Renal cortical epithelial cell (primary cell): ENCODE data around the gene CABYR. TPM values are rescaled to one million over a fixed set of nuclear protein-coding genes. Genes with fewer than 3 reads are reported as not detected.
A peak's percentile ranks its signal among the peaks of the same experiment; 100 is the strongest.

Experiments used
- DNase-seq: peaks from one replicate; pipeline ENCODE4 v3.0.0-alpha.2; 2011; ENCODE audit warnings: low read depth
- total RNA-seq: library from RNA; depleted of rRNA; stranded (reverse); fragments of >200 nt; gene quantifications from 2 replicates; pipeline ENCODE4 v1.2.3, GENCODE V29; 2014

Gene CABYR, protein sequence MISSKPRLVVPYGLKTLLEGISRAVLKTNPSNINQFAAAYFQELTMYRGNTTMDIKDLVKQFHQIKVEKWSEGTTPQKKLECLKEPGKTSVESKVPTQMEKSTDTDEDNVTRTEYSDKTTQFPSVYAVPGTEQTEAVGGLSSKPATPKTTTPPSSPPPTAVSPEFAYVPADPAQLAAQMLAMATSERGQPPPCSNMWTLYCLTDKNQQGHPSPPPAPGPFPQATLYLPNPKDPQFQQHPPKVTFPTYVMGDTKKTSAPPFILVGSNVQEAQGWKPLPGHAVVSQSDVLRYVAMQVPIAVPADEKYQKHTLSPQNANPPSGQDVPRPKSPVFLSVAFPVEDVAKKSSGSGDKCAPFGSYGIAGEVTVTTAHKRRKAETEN
- total RNA-seq = 4.5 and 9.2 TPM in 2 replicates

DNA sequence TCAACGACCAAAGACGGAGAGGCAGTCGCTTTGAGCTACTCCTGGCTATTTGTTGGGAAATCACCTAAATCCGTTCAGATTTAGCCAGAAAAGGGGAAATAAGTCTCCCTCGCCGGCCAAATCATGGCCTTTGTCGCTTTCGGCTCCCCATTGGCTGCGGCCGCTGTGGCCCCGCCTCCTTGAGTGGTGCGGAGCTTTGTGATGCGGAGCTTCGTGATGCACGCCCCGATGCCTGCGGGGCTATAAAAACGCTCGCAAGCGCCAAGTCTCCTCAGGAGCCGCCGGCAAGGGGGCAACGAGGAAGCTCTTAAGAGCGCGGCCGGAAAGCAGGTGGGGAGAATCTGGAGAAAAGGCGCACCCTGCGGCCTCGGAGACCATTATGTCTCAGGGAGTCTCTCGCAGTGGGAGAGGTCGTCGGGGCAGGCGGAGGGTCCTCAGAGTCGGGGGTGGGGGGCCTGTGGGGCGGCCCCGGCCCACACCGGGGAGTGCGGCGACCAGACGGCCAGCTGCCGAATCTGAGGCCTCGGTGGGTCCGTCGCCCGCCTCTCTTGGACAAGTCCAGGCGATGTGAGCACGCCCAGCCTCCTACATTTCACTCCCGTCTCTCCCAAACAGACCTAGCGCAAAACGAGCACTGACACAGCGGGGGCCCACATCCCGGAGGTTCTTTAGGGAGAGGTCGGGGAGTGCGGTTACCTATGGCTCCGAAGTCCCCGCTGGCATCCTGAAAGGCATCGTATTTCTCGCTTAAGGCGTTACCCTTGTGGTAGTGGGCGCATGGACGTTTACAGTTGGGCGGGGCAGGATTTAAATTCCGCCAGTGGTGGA is at the start of gene CABYR:
TSS of gene CABYR (plus strand) at position 274 of the 828 bp plus-strand sequence. CDS start 4,053 bp downstream, outside the sequence.
- peak; percentile 70 for DNase-seq

DNA sequence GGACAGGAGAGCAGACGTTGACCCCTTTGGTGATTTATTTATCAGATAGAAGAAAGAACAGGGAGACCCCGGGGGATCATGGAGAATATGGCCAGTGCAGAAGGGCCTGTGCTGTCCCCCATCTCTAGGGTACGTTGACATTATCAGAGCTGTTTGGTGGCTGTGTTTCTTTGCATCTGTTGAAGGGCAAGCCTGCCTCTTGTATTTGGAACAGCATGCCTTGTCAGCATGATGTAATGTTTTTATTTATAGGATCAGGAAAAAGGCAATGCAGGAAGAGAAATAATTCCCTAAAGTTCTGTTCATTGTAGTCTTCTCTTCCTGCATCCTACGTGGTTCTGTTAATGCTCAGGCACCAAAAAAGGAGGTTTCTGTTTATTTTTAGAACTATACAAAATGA is 49.8 kb upstream of the CABYR start:
- no peak for DNase-seq

DNA sequence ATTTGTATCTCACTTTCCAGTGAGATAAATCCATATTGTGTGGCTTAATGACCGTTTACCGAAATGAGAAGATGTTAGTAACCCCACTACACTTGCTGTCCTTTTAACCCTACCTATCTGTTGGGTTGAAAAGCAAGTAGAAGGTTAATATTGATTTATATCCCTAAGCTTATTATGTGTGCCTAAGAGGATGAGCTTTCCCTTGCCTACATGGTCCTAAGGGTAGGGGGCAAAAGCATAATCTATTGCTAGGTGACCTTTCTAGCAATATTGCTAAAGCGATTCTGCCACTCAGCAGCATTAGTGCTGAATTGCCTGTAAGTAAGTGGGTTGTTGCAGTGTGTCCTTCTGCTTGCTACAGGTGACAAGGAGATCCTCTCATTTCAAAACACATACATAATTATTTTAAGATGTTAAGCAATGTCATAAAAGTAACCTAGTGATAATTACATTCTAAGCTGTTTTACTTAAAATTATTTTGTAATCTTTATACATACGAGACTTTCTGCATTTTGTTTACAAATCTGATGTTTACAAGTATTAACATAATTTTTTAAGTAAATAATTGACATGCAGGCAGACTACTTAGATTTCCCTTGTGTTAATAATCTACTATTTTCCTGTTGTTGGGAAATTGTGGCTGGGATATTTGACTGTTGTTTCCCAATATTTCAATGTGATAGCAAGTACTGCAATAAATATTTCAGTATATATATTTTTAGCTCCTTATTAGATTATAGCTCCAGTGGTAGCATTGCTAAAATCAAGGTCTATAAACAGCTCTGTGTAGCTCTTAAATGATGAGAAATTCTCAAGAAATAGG is 49.1 kb upstream of the CABYR start:
- no peak for DNase-seq

DNA sequence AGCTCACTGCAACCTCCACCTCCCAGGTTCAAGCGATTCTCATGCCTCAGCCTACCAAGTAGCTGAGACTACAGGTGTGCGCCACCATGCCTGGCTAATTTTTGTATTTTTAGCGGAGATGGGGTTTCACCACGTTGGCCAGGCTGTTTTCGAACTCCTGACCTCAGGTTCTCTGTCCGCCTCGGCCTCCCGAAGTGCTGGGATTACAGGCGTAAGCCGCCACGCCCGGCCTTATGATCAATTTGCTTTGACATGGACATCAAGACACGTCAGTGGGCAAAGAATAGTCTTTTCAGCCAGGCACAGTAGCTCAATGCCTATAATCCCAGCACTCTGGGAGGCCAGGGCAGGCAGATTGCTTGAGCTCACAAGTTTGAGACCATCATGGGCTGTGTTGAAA is 48.0 kb upstream of the CABYR start:
- DNase-seq = no peak

DNA sequence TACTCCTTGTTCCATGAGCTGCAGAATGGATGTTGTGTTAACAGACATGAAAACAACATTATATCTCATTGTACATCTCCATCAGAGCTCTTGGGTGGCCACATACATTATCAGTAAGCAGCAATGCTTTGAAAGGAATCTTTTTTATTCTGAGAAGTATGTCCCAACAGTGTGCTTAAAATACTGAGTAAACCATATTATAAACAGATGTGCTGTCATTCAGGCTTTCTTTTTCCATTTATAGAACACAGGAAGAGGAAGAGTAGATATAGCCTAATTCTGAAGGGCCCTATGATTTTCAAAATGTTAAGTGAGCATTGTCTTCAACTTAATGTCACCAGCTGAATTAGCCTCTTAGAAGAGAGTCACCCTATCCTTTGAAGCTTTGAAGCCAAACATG is 44.3 kb upstream of the CABYR start:
- no peak for DNase-seq

DNA sequence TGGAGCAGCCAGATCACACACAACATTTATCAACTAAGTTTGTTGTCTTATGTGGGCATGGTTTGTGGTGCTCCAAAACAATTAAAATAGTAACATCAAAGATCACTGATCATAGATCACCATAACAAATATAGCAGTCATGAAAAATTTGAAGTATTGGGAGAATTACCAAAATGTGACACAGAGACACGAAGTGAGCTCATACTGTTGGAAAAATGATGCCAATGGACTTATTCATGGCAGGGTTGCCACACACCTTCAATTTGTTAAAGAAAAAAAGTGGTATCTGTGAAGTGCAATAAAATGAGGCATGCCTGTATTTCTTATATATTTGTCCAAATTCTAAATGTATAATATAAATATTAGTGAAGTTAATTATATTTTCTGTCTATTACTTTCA is 42.9 kb upstream of the CABYR start:
- no peak for DNase-seq

DNA sequence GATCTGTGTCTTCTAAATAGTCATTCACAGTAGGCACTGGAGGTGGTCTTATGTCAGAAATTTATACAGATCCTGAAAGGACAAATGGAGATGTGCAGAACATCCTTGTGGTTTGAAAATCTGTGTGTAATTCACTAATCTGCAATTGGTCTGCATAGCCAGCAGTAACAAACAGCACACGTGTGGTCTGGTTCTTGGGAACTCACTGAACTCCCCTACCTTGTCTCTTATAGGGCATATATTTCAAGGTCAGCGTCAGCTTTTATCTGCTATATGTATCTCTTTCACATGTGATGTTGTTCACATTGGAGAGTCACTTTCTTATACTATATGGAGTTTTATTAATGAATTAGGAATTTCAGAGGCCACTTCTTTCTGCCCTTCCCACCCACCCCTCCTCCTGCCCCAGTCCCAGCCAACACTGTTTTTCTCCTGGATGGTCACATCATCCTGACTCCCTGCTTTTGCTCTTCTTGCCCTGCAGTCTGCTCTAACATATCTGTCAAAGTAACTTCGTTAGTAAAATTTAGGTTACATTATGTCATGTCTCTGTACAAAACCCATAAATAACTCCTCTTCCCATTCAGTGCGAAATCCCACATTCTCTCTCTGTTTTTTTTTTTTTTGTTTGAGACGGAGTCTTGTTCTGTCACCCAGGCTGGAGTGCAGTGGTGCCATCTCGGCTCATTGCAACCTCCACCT is 35.4 kb upstream of the CABYR start:
- no peak for DNase-seq

DNA sequence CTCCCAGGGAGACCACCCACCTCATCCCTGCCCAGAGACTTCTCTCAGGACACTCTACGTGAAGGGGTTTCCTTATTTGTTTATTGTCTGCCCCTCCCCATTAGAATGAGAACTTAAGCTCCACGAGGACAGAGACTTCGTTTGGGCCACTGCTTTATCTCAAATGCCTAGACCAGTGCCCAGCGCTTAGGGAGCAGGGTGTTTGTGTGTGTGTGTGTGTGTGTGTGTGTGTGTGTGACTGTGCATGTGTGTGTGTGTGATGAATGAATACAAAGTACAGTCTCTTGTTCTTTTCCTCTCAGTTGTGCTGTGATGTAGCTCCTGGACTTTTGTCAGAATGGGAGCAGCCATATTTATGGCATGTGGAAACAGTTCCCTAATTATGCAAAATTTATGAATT is 34.4 kb upstream of the CABYR start:
- no peak for DNase-seq

DNA sequence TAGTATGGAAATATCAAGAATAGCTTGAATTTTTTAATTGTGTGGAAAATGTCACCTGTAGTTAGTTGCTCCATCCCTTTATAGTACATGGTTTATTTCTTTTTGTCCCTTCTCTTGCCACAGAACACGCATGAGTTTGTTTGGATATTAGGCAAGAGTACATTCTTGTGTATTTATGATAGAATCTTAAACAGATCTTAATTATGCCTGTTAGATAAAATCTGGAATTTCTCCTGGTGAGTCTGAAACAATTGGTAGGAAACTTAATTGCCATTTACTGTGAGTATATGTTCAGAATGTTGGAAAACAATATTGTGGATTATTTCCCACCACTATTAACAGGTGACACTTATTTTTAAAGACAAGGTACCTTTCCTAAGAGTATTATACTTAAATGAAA is 30.2 kb upstream of the CABYR start:
- no peak for DNase-seq

DNA sequence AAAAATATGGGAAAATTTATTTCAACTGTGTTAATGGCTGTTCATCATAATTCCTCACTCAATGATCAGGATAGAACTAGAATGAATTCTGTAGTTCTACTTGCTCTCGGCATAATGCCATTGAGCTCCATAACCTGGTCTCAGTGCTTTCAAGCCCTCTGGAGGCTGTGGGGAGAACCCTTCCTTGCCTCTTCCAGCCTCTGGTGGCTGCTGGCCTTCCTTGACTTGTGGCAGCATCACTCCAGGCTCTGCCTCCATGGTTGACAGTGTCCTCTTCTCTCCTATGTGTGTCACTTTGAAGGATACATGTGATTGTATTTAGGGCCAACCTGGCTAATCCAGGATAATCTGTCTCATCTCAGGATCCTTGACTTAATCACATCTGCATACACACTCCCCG is 26.9 kb upstream of the CABYR start:
- DNase-seq = no peak

DNA sequence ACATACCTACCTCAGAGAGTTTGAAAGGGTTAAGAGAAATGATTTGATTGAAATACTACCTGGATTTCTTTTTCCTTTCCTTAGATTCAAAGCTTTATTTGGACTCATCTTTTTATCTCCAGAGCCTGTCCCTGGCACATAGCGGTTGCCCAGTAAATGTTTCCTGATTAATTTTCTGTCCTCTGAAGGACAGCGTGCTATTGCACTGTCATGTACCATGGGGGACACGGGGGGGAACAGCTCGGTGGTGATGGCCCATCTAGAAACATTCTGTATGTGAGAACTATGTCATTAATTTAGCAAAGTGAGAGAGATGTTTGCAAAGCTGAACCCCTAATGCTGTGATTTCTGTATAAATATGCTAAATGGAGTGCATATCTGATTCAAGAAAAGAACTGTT is 26.4 kb upstream of the CABYR start:
- no peak for DNase-seq

DNA sequence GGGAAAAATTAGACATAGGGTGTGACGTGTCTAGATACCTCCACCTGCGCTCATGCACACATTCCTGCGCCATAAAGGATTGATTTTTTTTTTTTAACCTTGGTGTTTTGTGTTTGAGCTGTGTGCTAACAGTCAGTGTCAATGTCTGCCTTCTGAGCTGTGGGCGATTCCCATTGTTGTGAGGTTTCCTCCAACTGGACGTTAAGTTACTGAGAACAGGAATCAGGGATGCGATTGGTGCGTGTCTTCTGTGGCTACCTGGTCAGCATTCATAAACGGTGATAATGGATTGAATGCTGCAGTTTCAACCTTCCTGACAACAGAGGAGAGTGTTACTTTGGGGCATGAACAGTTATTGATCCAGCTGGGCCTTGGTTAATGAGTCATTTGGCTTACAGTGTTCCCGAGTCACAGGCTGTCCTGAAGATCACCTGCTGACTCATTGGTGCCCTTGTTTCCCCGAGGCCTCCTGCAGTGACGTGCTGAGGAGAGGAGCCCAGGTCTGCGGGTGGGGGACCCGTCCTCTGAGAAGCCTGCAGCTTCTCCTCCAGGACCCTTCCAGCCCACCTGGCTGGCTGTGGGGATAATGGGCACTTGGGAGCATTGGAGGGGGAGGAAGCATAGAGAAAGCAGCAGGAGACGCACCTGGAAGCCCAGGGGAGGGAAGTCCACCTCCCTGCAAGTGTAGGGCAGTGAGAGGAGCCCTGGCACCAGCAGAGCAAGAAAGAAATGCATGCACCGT is 25.8 kb upstream of the CABYR start:
- peak; percentile 78 for DNase-seq

DNA sequence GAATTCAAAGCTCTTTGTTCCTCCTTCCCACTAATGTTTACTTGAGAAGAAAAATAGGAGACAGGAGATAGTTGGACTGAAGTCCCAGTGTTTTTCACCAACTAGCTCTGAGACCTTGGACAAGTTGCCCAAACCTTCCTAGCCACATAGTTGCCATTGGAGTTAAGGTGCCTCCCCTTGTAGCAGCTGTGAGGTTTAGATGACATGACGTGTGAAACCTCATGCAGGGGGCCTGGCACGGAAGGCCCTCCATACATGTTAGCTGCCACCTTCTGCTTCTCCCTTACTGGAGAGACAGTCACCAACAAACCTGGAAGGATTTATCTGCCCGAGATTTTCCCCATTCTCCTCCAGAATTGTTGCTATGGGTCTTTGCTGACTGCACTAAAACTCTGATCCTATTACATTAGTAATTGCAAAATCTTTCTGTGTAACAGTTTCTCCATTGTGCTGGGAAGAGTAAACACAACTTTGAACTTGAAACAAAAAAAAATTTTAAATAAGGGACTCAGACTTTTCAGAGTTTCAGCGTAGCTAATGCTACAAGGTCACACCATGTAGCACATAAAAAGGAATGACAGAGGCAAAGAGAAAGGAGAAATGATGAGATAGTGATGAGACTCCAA is 23.8 kb upstream of the CABYR start:
- DNase-seq = no peak

DNA sequence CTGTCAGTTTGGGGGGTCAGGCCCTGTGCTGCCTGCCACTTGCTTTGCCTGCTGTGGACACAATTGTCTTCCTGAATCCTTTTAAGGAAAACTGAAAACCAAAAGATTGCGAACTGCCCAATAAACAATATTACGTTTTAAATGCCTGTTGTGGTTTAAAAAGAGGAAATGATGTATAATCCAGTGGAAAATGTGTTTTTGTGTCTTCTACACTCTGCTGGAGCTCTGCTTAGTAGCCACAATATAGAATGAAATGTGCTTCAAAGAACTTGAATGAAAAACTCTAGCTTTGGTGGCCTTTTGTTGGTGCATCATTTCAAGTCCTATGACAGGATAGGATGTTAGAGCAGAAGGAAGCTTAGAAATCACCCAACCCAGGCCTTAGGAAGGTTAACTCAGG is 23.2 kb upstream of the CABYR start:
- no peak for DNase-seq

DNA sequence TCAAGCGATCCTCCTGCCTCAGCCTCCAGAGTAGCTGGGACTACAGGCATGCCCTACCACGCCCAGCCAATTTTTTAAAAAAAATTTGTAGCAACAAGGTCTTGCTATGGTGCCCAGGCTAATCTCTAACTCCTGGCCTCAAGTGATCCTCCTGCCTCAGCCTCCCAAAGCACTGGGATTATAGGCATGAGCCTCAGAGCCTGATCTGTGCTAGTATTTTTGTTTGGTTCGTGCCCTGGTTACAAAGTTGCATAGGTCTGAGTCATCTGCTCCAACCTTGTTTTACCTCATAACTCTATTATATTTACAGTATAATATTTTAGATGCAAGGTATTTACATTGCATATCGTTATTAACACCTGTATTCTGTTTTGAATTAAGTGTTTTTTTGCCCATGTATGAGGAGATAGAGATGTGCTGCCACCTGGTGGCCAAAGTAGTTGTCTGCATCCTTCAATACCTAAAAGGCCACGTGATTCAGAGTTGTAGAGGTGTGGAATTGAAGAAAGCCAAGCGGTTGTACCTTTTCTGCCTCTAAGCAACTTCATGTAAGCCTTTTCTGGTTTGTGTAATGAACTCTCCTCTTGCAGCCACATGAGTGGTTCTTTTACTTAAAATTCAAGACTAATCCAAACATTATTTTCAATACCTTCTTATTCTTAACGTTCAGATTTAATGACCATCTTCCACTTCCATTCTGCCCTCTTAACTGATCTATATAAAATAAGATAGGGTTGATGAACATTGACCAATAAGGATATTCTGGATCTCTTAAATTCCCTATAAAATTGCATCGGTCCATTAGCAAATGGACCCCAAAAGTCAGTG is 19.9 kb upstream of the CABYR start:
- peak; percentile 75 for DNase-seq

DNA sequence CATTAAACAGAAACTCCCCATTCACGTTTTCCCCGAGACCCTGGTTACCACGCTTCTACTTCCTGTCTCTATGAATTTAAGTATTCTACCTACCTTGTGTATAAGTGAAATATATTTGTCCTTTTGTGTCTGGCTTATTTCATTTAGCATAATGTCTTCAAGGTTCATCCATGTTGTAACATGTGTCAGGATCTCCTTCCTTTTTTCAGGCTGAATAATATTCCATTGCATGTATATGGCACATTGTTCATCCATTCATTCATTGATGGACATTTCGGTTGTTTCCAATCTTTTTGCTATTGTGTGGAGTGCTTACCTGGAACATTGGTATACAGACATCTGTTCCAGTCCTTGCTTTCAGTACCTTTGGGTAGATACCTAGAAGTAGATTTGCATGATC is 18.2 kb upstream of the CABYR start:
- DNase-seq = no peak

DNA sequence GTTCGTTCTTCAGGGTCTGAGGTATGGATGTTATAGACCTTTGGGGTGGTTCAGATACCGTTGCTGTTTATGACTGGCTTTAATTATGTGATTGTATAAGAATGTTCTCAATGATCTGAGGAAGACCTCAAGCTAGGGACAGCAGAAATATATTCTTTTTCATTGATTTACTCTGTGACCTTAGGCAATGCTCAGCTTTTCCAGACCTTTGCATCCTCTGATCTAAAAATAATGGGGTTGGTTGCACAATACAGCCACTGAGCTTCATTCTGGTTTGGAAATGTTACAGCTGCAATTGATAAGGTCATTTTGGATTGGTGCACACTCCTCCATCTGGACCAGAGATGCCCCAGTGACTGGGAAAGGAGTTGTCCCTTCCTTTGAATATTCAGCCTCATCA is 17.2 kb upstream of the CABYR start:
- DNase-seq = no peak

DNA sequence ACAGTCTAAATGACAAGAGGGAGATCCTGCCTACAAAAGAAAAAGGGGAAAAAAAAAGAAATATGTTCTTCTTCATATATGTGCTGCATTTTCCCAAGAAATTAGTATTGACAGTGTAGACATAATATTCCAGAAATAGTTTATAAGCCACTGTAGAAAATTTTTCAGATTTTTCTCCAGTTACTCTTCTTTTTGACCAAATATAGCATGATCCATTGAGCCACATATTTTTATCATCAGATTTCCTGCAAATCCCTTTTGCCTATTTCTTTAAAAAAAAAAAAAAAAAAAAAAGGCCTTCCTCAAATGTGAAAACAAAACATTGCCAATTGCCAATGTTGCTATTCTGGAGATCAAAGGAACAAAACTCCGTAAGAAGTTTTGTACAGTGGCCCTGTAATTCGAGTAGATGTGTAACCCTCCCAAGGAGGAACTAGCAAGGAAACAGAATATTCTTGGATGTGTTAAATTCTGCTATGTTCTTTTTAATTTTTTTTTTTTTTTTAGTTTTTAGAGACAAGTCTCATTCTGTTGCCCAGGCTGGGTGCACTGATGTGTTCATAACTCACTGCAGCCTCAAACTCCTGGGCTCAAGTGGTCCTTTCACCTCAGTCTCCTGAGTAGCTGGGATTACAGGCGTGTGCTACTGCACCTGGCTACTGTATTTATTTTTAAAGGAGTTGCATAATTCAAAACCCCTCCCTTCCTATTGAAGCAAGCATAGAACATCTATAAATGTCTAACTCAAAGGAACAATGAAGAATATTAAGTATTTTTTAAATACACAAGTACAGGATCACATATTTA is 12.5 kb upstream of the CABYR start:
- DNase-seq = no peak

DNA sequence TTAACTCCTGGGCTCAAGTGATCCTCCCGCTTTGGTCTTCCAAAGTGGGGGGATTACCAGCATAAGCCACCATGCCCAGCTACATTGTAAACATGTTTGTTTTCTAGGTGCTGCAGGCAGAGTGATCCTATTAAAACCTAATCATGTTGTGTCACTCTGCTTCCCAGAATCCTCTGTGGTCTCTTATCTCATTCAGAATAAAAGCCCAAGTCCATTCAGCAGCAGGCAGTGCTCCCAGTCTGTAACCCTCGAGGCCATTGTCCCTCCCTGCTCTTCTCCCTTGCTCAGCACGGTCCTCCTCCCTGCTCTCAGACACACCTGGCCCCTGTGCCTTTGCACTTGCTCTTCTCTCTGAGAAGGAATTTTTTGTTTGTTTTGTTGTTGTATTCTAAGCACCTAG is 11.1 kb upstream of the CABYR start:
- DNase-seq = no peak
